ENCODE data around the gene STIMATE. TPM values are rescaled to one million over a fixed set of nuclear protein-coding genes. Genes with fewer than 3 reads are reported as not detected.

The STIMATE gene
- total and polyA plus RNA-seq, 2 donors from 2014 or later: 21.4 to 23.3 TPM

DNA sequence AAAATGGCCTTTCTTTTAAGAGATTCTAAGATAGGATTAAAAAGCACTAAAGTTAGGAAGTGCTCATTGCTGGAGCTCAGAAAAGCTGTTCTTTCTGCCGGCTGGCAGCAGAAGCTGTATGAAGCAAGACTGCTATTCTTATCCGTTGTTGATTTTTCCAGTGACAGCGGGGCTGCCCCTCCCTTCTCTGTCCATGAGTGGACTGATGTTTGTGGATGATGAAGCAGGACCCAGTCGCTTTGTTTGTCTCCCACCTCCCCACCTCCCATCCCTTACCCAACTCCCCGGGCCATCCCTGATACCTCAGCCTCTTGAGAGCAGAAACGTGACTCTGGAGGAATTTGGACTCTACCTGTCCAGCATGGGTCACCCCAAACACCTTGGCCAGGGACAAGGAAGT is 52.2 kb downstream of the STIMATE start:
- no peaks in the 10 kb centered on the region for H3K9me3 ChIP-seq (ENCODE audit: control insufficient read depth in 2 of 3, insufficient read depth in 1 of 3, low read length in 3 of 3)
- H3K36me3 ChIP-seq (ENCODE audit: control insufficient read depth in 2 of 3, insufficient read depth in 3 of 3, low read length in 3 of 3): peaks cover 0 to 35% (median 25%) of the 10 kb centered on the region in 3 donors
- peaks cover 0 to 4% (median 0%) of the 10 kb centered on the region in 3 donors for H3K4me1 ChIP-seq (ENCODE audit: control insufficient read depth in 2 of 3, insufficient read depth in 2 of 3, low read depth in 1 of 3, low read length in 3 of 3)
- no peak for FAIRE-seq
- no peak overlapping the region for H3K9ac ChIP-seq (ENCODE audit: low read length in 3 of 3)
- no peak overlapping the region for H3K4me3 ChIP-seq (ENCODE audit: low read length in 3 of 3)
- H3K27ac ChIP-seq (ENCODE audit: low read depth in 2 of 2, low read length in 2 of 2): peak overlapping the region in 1 of 2 donors; percentile 57
- TF ChIP-seq CTCF (IDR thresholded peaks at IDR 0.05; ENCODE audit: borderline replicate concordance, extremely low read depth, insufficient read depth): no peak
- H3K27me3 ChIP-seq (ENCODE audit: control insufficient read depth, insufficient read depth, low read length): no peaks in the 10 kb centered on the region
- DNase-seq: peak in 1 of 5 donors; percentile 50
- intact Hi-C loops (cut with DNase I): no loop called here

- Histone ChIP-seq H3K4me1 (ENCODE audit: control insufficient read depth in 2 of 3, insufficient read depth in 2 of 3, low read depth in 1 of 3, low read length in 3 of 3) (peaks cover 0 to 4% (median 0%) of the 10 kb centered on the region in 3 donors), H3K9ac (ENCODE audit: low read length in 3 of 3) (no peak overlapping the region), H3K9me3 (ENCODE audit: control insufficient read depth in 2 of 3, insufficient read depth in 1 of 3, low read length in 3 of 3) (no peaks in the 10 kb centered on the region), H3K27ac (ENCODE audit: low read depth in 2 of 2, low read length in 2 of 2) (no peak overlapping the region), H3K36me3 (ENCODE audit: control insufficient read depth in 2 of 3, insufficient read depth in 3 of 3, low read length in 3 of 3) (peaks cover 0 to 35% (median 24%) of the 10 kb centered on the region in 3 donors), H3K4me3 (ENCODE audit: low read length in 3 of 3) (no peak overlapping the region), H3K27me3 (ENCODE audit: control insufficient read depth, insufficient read depth, low read length) (no peaks in the 10 kb centered on the region)
- TF ChIP-seq CTCF (IDR thresholded peaks at IDR 0.05; ENCODE audit: borderline replicate concordance, extremely low read depth, insufficient read depth): no peak
- FAIRE-seq (no peak), DNase-seq (peak in 1 of 5 donors; percentile 56)
- intact Hi-C loops (cut with DNase I): no loop called here
Measured at GRCh38 chr3:52844290-52844975, 52.9 kb downstream of the STIMATE start.

DNA sequence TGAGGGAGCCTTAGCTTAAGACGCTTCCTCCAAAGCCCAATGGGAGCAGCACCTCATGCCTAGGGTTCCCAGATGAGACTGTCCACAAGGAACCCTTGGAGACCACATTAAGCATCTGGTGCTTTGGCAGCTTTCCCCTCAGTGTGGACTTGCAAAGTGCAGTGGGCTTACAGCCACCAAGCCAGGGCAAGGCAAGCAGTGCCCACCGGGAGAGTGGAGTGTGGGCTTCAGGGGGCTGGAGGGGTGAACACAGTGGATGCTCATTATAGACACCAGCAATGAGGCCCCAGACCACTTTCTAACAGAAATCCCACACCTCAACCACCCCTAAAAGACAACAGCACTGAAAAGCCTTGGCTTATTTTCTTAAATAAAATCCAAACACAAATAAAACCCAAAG is 53.5 kb downstream of the STIMATE start:
- H3K27ac ChIP-seq (ENCODE audit: low read depth in 2 of 2, low read length in 2 of 2): no peak overlapping the region
- no peak overlapping the region for H3K4me3 ChIP-seq (ENCODE audit: low read length in 3 of 3)
- H3K9me3 ChIP-seq (ENCODE audit: control insufficient read depth in 2 of 3, insufficient read depth in 1 of 3, low read length in 3 of 3): no peaks in the 10 kb centered on the region
- H3K4me1 ChIP-seq (ENCODE audit: control insufficient read depth in 2 of 3, insufficient read depth in 2 of 3, low read depth in 1 of 3, low read length in 3 of 3): peaks cover 0 to 4% (median 0%) of the 10 kb centered on the region in 3 donors
- no peaks in the 10 kb centered on the region for H3K27me3 ChIP-seq (ENCODE audit: control insufficient read depth, insufficient read depth, low read length)
- DNase-seq: peak in 1 of 5 donors; percentile 19
- H3K36me3 ChIP-seq (ENCODE audit: control insufficient read depth in 2 of 3, insufficient read depth in 3 of 3, low read length in 3 of 3): peaks cover 0 to 29% (median 24%) of the 10 kb centered on the region in 3 donors
- no peak for TF ChIP-seq CTCF (IDR thresholded peaks at IDR 0.05; ENCODE audit: borderline replicate concordance, extremely low read depth, insufficient read depth)
- intact Hi-C loops (cut with DNase I): no loop called here
- H3K9ac ChIP-seq (ENCODE audit: low read length in 3 of 3): no peak overlapping the region
- no peak for FAIRE-seq

Measured in kidney (tissue), 14 donors.